OCI-LY3 (cell line): ENCODE measurements around the gene IL17REL.

Experiments used
- H2AFZ ChIP-seq: fragments of 200-600, 300-600 bp; shearing (Covaris generic); 2 replicates; pipeline ENCODE4 v1.6.0; 2014; ENCODE audit warnings: antibody characterized with exemption, low read depth, low read length
- H3K27ac ChIP-seq: fragments of 200-600, 300-600 bp; sonication (generic); 2 replicates; pipeline ENCODE4 v1.5.1; 2014; ENCODE audit warnings: mild to moderate bottlenecking, low read length, moderate library complexity, mixed read lengths
- H3K27me3 ChIP-seq: fragments of 200-600, 300-600 bp; sonication (generic); 2 replicates; pipeline ENCODE4 v1.6.1; 2014; ENCODE audit warnings: low read depth, low read length, mixed read lengths
- H3K36me3 ChIP-seq: fragments of 200-600, 300-600 bp; sonication (generic); replicated peaks from 2 replicates; pipeline ENCODE3; 2014; ENCODE audit warnings: low read depth, low read length, mixed read lengths
- H3K4me1 ChIP-seq: fragments of 300-600, 200-600 bp; sonication (generic); 2 replicates; pipeline ENCODE4 v1.6.1; 2014; ENCODE audit warnings: low read length, mixed read lengths
- H3K4me2 ChIP-seq: fragments of 200-600, 300-600 bp; sonication (generic); 2 replicates; pipeline ENCODE4 v1.6.1; 2014; ENCODE audit warnings: low read length, mixed read lengths
- H3K4me3 ChIP-seq: fragments of 300-600, 200-600 bp; sonication (generic); 2 replicates; pipeline ENCODE4 v1.5.1; 2014; ENCODE audit warnings: antibody characterized with exemption, mild to moderate bottlenecking, low read length, moderate library complexity
- H3K79me2 ChIP-seq: fragments of 300-600, 200-600 bp; shearing (Covaris generic); 2 replicates; pipeline ENCODE4 v1.6.1; 2014; ENCODE audit warnings: mild to moderate bottlenecking, low read length, mixed read lengths
- H3K9ac ChIP-seq: fragments of 300-600, 200-600 bp; shearing (Covaris generic); 2 replicates; pipeline ENCODE4 v1.6.0; 2014; ENCODE audit warnings: mild to moderate bottlenecking, low read length, moderate library complexity
- H3K9me3 ChIP-seq: fragments of 200-600, 300-600 bp; shearing (Covaris generic); 2 replicates; pipeline ENCODE4 v1.6.1; 2014; ENCODE audit warnings: low read length, mixed read lengths; ENCODE audit not compliant: insufficient read depth
- H4K20me1 ChIP-seq: fragments of 200-600, 300-600 bp; sonication (generic); 2 replicates; pipeline ENCODE4 v1.6.1; 2016; ENCODE audit warnings: low read length, mixed read lengths; ENCODE audit not compliant: insufficient read depth
- CTCF ChIP-seq: fragments of 200-600, 300-600 bp; sonication (generic); IDR thresholded peaks from 2 replicates; pipeline ENCODE4 v1.5.1; 2014; ENCODE audit warnings: antibody characterized with exemption, low read length, low read depth
- EZH2phosphoT487 ChIP-seq: fragments of 200-600 bp; shearing (Covaris generic); IDR thresholded peaks from 2 replicates; pipeline ENCODE4 v1.6.1; 2018; ENCODE audit warnings: antibody characterized with exemption, mixed run types, low read depth

The IL17REL gene

GRCh38 chr22:50034126-50035081, 21.8 kb upstream of the IL17REL start:
- no peak overlapping the region for H3K4me2 ChIP-seq
- TF ChIP-seq EZH2phosphoT487 (no peak), CTCF (no peak)
- no peak overlapping the region for H2AFZ ChIP-seq
- no peaks in the 10 kb centered on the region; the same call in 1 of the 2 replicates for H3K4me1 ChIP-seq
- no peak overlapping the region for H3K27ac ChIP-seq
- H3K79me2 ChIP-seq: no peaks in the 10 kb centered on the region
- H3K27me3 ChIP-seq: no peaks in the 10 kb centered on the region
- no peaks in the 10 kb centered on the region for H3K36me3 ChIP-seq
- H3K9me3 ChIP-seq: no peaks in the 10 kb centered on the region; the same call in 1 of the 2 replicates
- no peak overlapping the region for H3K4me3 ChIP-seq
- no peak overlapping the region for H3K9ac ChIP-seq
- H4K20me1 ChIP-seq: no peaks in the 10 kb centered on the region

DNA sequence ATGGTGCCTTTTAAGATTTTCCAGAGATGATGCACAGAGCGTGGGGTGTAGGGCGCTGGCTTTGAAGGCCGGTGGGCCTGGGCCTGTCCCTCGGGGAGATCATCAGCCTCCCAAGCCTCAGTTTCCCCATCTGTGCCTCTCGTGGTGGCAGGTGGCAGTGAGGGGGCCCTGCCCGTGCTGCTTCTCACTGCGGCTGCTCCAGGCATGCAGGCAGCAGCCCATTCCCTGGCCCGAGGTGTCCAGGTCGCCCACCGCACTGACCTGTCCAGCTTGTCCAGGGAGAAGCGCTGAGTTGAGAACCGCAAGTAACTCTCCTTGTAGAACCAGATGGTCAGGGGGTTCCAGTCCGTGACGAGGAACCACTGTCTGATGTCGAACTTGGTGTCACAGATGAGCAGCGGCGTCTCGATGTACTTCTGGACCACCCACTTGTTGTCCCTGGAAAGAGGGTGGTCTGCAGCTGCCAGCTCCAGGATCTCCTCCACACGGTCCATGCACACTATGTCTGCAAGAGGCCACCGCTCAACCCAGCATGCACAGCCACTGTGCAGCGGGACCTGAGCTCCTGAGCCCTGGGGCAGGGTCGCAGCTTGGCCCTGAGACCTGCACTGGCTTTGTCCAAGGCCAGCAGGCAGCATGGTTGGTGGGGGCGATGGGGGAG, 20.5 kb upstream of the IL17REL start:
- Histone ChIP-seq H3K4me2 (no peak overlapping the region), H3K27ac (no peak overlapping the region), H3K4me1 (no peaks in the 10 kb centered on the region; the same call in 1 of the 2 replicates), H3K27me3 (no peaks in the 10 kb centered on the region), H3K4me3 (no peak overlapping the region), H4K20me1 (no peaks in the 10 kb centered on the region), H3K79me2 (no peaks in the 10 kb centered on the region), H3K36me3 (no peaks in the 10 kb centered on the region), H3K9ac (no peak overlapping the region), H3K9me3 (no peaks in the 10 kb centered on the region), H2AFZ (no peak overlapping the region)
- TF ChIP-seq EZH2phosphoT487 (no peak), CTCF (no peak)

- Histone ChIP-seq H3K27ac (no peak overlapping the region), H2AFZ (no peak overlapping the region), H3K4me1 (no peaks in the 10 kb centered on the region; the same call in 1 of the 2 replicates), H3K4me2 (no peak overlapping the region), H3K9ac (no peak overlapping the region), H3K9me3 (no peaks in the 10 kb centered on the region), H4K20me1 (no peaks in the 10 kb centered on the region), H3K27me3 (no peaks in the 10 kb centered on the region), H3K79me2 (no peaks in the 10 kb centered on the region), H3K4me3 (no peak overlapping the region), H3K36me3 (no peaks in the 10 kb centered on the region)
- TF ChIP-seq EZH2phosphoT487: no peak
- TF ChIP-seq CTCF: no peak
Measured at GRCh38 chr22:50032109-50032871, 19.7 kb upstream of the IL17REL start.
